ENCODE measurements around the gene RPL37.

Gene RPL37

GRCh38 chr5:40780199-40780598 lies 54.8 kb downstream of the RPL37 start:
- WGBS, 2 experiments (ENCODE audit: insufficient coverage in 2 of 2) = 100% methylated on average over 1 of the region's 5 CpGs
- Histone ChIP-seq H3K27ac (ENCODE audit: low read depth, low read length, severe bottlenecking) (no peak overlapping the region), H3K36me3 (ENCODE audit: control insufficient read depth, insufficient read depth, low read length) (peaks cover 19% of the 10 kb centered on the region), H3K4me1 (ENCODE audit: control insufficient read depth, insufficient read depth, low read length, poor library complexity, severe bottlenecking) (no peaks in the 10 kb centered on the region), H3K9me3 (ENCODE audit: control insufficient read depth, low read length) (no peaks in the 10 kb centered on the region), H3K4me3 (ENCODE audit: extremely low read depth, insufficient read depth, low read length, poor library complexity, severe bottlenecking) (no peak overlapping the region)

DNA sequence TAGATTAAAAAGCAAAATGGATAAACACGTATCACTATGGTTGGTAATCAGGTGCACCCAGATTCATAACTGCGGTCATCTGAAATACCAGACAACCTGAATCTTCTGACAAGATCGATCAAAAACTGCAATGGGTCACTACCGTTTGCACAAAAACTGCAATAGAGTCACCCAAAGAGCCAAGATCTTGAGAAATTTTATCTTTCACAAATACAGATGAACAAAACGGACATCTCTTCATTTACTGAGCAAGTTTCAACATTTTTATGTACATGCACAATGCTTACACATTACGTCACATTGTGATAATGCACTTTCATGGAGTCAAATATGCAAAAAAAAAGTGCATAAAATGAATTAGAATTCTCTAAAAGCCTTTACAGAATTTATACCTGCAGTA lies 55.5 kb downstream of the RPL37 start:
- peaks cover 26% of the 10 kb centered on the region for H3K36me3 ChIP-seq (ENCODE audit: control insufficient read depth, insufficient read depth, low read length)
- H3K4me3 ChIP-seq (ENCODE audit: extremely low read depth, insufficient read depth, low read length, poor library complexity, severe bottlenecking) = no peak overlapping the region
- H3K4me1 ChIP-seq (ENCODE audit: control insufficient read depth, insufficient read depth, low read length, poor library complexity, severe bottlenecking) = no peaks in the 10 kb centered on the region
- no peak overlapping the region for H3K27ac ChIP-seq (ENCODE audit: low read depth, low read length, severe bottlenecking)
- 91 to 100% methylated on average over 5 of the region's 6 CpGs for WGBS, 2 experiments (ENCODE audit: insufficient coverage in 2 of 2)
- no peaks in the 10 kb centered on the region for H3K9me3 ChIP-seq (ENCODE audit: control insufficient read depth, low read length)

DNA sequence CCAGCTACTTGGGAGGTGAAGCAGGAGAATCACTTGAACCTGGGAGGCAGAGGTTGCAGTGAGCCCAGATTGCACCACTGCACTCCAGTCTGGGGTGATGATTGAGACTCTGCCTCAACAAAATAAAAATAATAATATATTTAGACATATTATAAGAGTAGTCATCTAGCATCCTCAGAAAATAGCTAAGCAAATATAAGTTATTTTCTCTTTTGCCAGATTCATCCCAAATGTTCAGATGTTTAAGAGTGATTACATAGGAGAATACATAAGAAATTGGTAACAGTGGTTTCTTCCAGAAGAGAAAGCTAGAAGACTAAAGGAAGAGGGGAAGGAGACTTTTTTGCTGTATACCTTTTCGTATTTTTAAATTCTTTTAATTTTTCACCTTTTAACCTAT lies 56.9 kb downstream of the RPL37 start:
- no peak overlapping the region for H3K4me3 ChIP-seq (ENCODE audit: extremely low read depth, insufficient read depth, low read length, poor library complexity, severe bottlenecking)
- no peaks in the 10 kb centered on the region for H3K9me3 ChIP-seq (ENCODE audit: control insufficient read depth, low read length)
- H3K36me3 ChIP-seq (ENCODE audit: control insufficient read depth, insufficient read depth, low read length) = peaks cover 34% of the 10 kb centered on the region
- H3K27ac ChIP-seq (ENCODE audit: low read depth, low read length, severe bottlenecking) = no peak overlapping the region
- WGBS, 2 experiments (ENCODE audit: insufficient coverage in 2 of 2) = no CpG with 5 or more reads among the region's 1 CpG
- H3K4me1 ChIP-seq (ENCODE audit: control insufficient read depth, insufficient read depth, low read length, poor library complexity, severe bottlenecking) = no peaks in the 10 kb centered on the region

DNA sequence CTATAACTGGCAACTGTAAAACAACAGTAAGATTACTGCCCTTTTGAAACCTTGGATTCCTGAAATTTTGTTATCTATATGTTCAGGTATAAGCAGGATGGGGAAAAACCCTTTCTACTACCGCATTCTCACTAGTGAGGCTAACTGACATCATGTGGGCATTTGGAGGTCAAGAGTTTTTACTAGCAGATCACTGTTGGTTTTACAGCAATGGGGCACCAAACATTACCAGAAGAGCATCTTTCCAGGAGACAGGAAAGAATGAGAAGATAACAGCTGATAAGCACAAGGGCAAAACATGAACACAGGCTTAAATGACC lies 58.4 kb downstream of the RPL37 start:
- Histone ChIP-seq H3K27ac (ENCODE audit: low read depth, low read length, severe bottlenecking) (no peak overlapping the region), H3K9me3 (ENCODE audit: control insufficient read depth, low read length) (no peaks in the 10 kb centered on the region), H3K4me1 (ENCODE audit: control insufficient read depth, insufficient read depth, low read length, poor library complexity, severe bottlenecking) (no peaks in the 10 kb centered on the region), H3K36me3 (ENCODE audit: control insufficient read depth, insufficient read depth, low read length) (peaks cover 42% of the 10 kb centered on the region), H3K4me3 (ENCODE audit: extremely low read depth, insufficient read depth, low read length, poor library complexity, severe bottlenecking) (no peak overlapping the region)
- no CpG with 5 or more reads among the region's 1 CpG for WGBS, 2 experiments (ENCODE audit: insufficient coverage in 2 of 2)

GRCh38 chr5:40775846-40776657 lies 59.0 kb downstream of the RPL37 start:
- Histone ChIP-seq H3K27ac (ENCODE audit: low read depth, low read length, severe bottlenecking) (no peak overlapping the region), H3K4me1 (ENCODE audit: control insufficient read depth, insufficient read depth, low read length, poor library complexity, severe bottlenecking) (no peaks in the 10 kb centered on the region), H3K4me3 (ENCODE audit: extremely low read depth, insufficient read depth, low read length, poor library complexity, severe bottlenecking) (no peak overlapping the region), H3K36me3 (ENCODE audit: control insufficient read depth, insufficient read depth, low read length) (peaks cover 48% of the 10 kb centered on the region), H3K9me3 (ENCODE audit: control insufficient read depth, low read length) (no peaks in the 10 kb centered on the region)
- 90 to 96% methylated on average over 6 of the region's 6 CpGs for WGBS, 2 experiments (ENCODE audit: insufficient coverage in 2 of 2)
